ENCODE measurements around the gene OOSP3. TPM values are rescaled to one million over a fixed set of nuclear protein-coding genes. Genes with fewer than 3 reads are reported as not detected.

Gene OOSP3
- total RNA-seq, 1 donor from 2014 or later, result not detected

DNA sequence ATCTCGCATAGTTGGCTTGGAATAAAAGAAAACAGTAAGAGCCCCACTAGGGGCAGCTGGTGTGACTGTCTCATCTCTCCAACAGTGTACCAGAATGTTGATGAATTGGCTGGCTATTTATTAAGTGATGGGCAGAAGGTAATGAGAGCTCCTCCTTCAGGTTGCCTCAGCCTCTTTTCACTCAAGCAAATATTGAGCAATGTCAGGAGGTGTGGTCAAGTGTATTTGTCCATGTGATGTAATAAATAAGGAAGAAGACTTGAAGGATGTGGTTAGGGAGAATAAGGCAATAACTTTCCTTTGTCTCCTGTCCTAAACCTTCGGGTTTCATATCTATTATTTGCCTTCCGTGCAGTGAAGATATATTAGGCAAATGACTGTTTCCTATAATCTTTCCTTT, 12.2 kb upstream of the OOSP3 start, which contains the start of gene TCN1:
TSS of gene TCN1 (minus strand) at position 91 of the 400 bp plus-strand sequence. CDS start at position 74, 17 bp downstream.
- TF ChIP-seq, protein P1, sequence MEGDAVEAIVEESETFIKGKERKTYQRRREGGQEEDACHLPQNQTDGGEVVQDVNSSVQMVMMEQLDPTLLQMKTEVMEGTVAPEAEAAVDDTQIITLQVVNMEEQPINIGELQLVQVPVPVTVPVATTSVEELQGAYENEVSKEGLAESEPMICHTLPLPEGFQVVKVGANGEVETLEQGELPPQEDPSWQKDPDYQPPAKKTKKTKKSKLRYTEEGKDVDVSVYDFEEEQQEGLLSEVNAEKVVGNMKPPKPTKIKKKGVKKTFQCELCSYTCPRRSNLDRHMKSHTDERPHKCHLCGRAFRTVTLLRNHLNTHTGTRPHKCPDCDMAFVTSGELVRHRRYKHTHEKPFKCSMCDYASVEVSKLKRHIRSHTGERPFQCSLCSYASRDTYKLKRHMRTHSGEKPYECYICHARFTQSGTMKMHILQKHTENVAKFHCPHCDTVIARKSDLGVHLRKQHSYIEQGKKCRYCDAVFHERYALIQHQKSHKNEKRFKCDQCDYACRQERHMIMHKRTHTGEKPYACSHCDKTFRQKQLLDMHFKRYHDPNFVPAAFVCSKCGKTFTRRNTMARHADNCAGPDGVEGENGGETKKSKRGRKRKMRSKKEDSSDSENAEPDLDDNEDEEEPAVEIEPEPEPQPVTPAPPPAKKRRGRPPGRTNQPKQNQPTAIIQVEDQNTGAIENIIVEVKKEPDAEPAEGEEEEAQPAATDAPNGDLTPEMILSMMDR (IDR thresholded peaks at IDR 0.05), result no peak
- H3K4me3 ChIP-seq, result no peak within 1 kb of the TSS

DNA sequence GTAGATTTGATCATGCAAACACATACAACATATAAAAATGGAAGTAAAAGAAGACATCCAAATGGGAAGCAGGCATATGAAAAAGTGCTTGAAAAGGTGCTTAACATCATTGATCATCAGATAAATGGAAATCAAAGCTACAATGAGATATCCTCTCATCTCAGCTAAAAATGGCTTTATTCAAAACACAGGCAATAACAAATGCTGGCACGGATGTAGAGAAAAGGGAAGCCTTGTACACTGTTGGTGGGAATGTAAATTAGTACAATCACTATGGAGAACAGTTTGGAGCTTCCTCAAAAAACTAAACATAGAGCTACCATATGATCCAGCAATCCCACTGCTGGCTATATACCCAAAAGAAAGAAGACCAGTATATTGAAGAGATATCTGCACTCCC, 11.7 kb upstream of the OOSP3 start:
- Histone ChIP-seq H3K27ac (no peak overlapping the region), H3K9me3 (no peaks in the 10 kb centered on the region), H3K27me3 (no peaks in the 10 kb centered on the region), H3K4me3 (no peak overlapping the region), H3K4me1 (no peaks in the 10 kb centered on the region), H3K36me3 (no peaks in the 10 kb centered on the region)
- TF ChIP-seq, protein P1 (IDR thresholded peaks at IDR 0.05), result no peak
- no peak for DNase-seq (ENCODE audit: low spot score in 2 of 2)
- intact Hi-C loops (cut with DNase I), result no loop called here

More for the DNA sequence above, 12.2 kb upstream of the OOSP3 start, which contains the start of gene TCN1:
- no peaks in the 10 kb centered on the region for H3K27me3 ChIP-seq
- DNase-seq (ENCODE audit: low spot score in 2 of 2), result no peak
- intact Hi-C loops (cut with DNase I), result no loop called here
- no peak within 1 kb of the TSS for H3K27ac ChIP-seq
- H3K4me1 ChIP-seq, result no peaks in the 10 kb centered on the region
- H3K36me3 ChIP-seq, result no peaks in the 10 kb centered on the region
- H3K9me3 ChIP-seq, result no peaks in the 10 kb centered on the region

DNA sequence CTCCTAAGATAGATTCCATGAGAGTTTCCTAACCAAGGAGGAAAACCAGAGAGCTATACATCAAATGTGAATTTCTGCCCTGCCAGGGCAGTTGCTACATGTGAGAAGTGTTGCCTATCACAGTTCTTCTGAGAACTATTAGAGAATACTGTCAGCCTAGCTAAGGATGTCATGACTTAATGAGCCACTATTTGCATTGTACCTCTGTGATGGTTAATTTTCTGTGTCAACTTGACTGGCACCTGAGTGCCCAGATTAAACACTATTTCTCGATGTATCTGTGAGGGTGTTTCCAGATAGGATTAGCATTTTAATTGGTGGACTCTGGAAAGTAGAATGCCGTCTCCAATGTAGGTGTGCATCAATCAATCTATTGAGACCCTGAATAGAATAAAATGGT, 10.6 kb upstream of the OOSP3 start:
- H3K4me3 ChIP-seq, result no peak overlapping the region
- no peaks in the 10 kb centered on the region for H3K9me3 ChIP-seq
- TF ChIP-seq, protein P1 (IDR thresholded peaks at IDR 0.05), result no peak
- intact Hi-C loops (cut with DNase I), result no loop called here
- no peak for DNase-seq (ENCODE audit: low spot score in 2 of 2)
- no peaks in the 10 kb centered on the region for H3K36me3 ChIP-seq
- H3K27ac ChIP-seq, result no peak overlapping the region
- no peaks in the 10 kb centered on the region for H3K27me3 ChIP-seq
- H3K4me1 ChIP-seq, result no peaks in the 10 kb centered on the region

DNA sequence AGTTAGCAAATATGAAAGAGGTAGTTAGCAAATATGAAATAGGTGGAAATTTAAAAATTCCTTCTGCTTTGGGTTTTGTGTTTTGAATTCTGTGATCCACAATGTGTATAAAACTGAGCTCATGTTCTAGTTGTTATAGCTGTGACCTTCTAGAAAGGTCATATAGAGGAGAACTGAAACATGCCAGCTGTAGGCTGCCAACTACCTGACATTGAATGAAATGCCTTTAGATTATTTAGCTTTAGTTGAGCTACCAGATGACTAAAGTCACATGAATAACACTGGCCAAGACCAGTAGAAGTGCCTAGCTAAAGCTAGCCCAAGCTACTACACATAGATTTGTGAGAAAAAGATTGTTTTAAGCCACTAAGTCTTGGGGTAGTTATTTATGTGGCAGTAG, 6.5 kb upstream of the OOSP3 start:
- no peaks in the 10 kb centered on the region for H3K4me1 ChIP-seq
- no peak overlapping the region for H3K4me3 ChIP-seq
- no peaks in the 10 kb centered on the region for H3K27me3 ChIP-seq
- DNase-seq (ENCODE audit: low spot score in 2 of 2), result no peak
- TF ChIP-seq, protein P1 (IDR thresholded peaks at IDR 0.05), result no peak
- no peak overlapping the region for H3K27ac ChIP-seq
- intact Hi-C loops (cut with DNase I), result no loop called here
- no peaks in the 10 kb centered on the region for H3K9me3 ChIP-seq
- no peaks in the 10 kb centered on the region for H3K36me3 ChIP-seq

DNA sequence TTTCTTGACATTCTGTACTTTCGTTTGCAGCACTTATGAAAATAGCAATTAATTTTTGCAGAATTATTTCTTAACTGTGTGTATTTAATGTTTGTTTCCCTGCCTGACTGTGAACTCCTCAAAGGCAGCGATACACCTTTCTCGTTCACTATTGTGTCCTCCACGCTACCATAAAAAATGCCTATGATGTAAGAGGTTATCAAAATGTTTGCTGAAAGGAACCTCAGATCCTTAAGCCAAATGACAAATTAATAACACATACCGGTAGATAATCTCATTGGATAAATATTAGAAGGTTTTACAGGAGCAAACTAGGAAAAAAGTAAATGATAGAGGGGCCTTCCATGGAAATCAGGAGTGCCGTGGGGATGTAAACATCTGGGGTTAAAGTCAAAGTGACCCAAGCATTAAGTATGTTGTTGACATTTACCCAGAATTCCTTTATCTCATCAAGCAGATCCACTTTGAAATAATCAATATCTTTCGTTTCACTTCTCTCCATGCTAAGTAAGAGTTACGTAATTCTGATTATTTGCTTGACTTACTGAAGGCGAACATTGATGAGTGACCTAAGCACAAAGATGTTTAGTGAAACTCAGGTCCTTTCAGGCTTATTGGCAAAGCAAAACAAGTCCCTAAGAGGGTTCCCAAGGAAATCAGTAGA, 2.6 kb upstream of the OOSP3 start:
- intact Hi-C loops (cut with DNase I), result no loop called here
- TF ChIP-seq, protein P1 (IDR thresholded peaks at IDR 0.05), result no peak

More for the DNA sequence above, 2.6 kb upstream of the OOSP3 start:
- Histone ChIP-seq H3K27me3 (no peaks in the 10 kb centered on the region), H3K36me3 (no peaks in the 10 kb centered on the region), H3K4me1 (no peaks in the 10 kb centered on the region), H3K9me3 (no peaks in the 10 kb centered on the region), H3K27ac (no peak overlapping the region), H3K4me3 (no peak overlapping the region)
- no peak for DNase-seq (ENCODE audit: low spot score in 2 of 2)

All from ascending aorta (tissue), 2 donors.